IPS DF 6.9 (cell line): ENCODE measurements around the gene ENOX1.

Experiments
- DNase-seq: peaks from one replicate; pipeline ENCODE4 v3.0.0-alpha.2; 2013; ENCODE audit warnings: low read depth, low spot score
- H3K27ac ChIP-seq: one replicate; pipeline ENCODE4 v1.5.1; 2013; ENCODE audit warnings: low read length, control low read depth
- H3K27me3 ChIP-seq: 2 replicates; pipeline ENCODE4 v1.6.1; 2013; ENCODE audit warnings: mild to moderate bottlenecking, low read length; ENCODE audit not compliant: control insufficient read depth, insufficient read depth
- H3K36me3 ChIP-seq: 2 replicates; pipeline ENCODE4 v1.6.1; 2013; ENCODE audit warnings: low read length; ENCODE audit not compliant: control insufficient read depth, insufficient read depth
- H3K4me1 ChIP-seq: 2 replicates; pipeline ENCODE4 v1.6.1; 2013; ENCODE audit warnings: low read length; ENCODE audit not compliant: control insufficient read depth, insufficient read depth
- H3K4me3 ChIP-seq: 2 replicates; pipeline ENCODE4 v1.5.1; 2013; ENCODE audit warnings: mild to moderate bottlenecking, low read length
- H3K9me3 ChIP-seq: 2 replicates; pipeline ENCODE4 v1.6.1; 2013; ENCODE audit warnings: low read length, inconsistent platforms; ENCODE audit not compliant: control insufficient read depth, insufficient read depth
- WGBS: extraction: QIAGEN DNeasy Blood & Tissue Kit; methylation state at CpG from one replicate; pipeline ENCODE4 v1.1.7; 2013; ENCODE audit warnings: mixed read lengths, missing lambda C conversion rate; ENCODE audit not compliant: insufficient read length, insufficient coverage; 5-methylcytosine and 5-hydroxymethylcytosine counted together

The ENOX1 gene

DNA sequence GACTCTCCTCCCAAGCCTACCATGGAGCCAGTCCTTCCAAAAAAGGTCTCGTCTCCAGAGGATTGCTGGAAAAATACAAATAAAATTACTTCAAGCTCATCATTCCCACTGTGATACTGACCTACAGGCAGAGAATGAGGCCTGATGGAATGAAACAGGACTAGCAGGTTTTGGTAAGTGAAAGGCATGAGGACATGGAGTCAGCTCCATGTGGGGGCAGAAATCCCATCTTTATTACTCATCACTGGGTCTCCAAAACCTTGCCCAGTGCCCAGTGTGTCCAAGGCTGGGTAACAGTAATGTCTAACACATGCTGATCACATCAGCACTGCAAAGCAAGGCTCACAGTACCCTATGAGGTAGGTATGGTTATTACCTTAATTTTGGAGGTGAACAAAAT is 528.0 kb downstream of the ENOX1 start:
- DNase-seq, result no peak
- Histone ChIP-seq H3K27me3 (no peaks in the 10 kb centered on the region), H3K36me3 (no peaks in the 10 kb centered on the region), H3K27ac (no peak overlapping the region), H3K9me3 (no peaks in the 10 kb centered on the region), H3K4me3 (no peak overlapping the region), H3K4me1 (no peaks in the 10 kb centered on the region)
- no CpG with 5 or more reads among the region's 1 CpG for WGBS

DNA sequence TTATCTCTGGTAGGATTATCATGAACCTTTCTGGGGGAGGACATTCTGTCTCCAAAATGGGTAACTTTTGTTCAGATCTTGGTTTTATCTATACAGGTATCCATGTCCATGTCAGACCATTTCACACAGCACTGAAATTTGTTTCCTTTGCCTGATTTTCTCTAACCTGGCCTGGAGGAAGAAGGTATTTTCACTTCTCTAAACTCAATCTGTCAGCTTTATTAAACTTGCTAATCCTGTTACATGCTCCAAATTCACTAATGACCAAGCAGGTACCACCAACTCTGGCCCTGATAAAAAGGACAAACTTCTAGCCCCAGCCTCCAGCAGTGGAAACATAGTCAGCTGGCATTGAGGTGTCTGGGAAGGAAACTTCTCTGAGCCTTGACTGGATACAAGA is 529.0 kb downstream of the ENOX1 start:
- no peak overlapping the region for H3K4me3 ChIP-seq
- no peak overlapping the region for H3K27ac ChIP-seq
- no peaks in the 10 kb centered on the region for H3K27me3 ChIP-seq
- no peaks in the 10 kb centered on the region for H3K9me3 ChIP-seq
- H3K4me1 ChIP-seq, result no peaks in the 10 kb centered on the region
- DNase-seq, result no peak
- no peaks in the 10 kb centered on the region for H3K36me3 ChIP-seq

- no peaks in the 10 kb centered on the region for H3K27me3 ChIP-seq
- H3K36me3 ChIP-seq, result no peaks in the 10 kb centered on the region
- no peaks in the 10 kb centered on the region for H3K4me1 ChIP-seq
- no peak for DNase-seq
- H3K4me3 ChIP-seq, result no peak overlapping the region
- H3K27ac ChIP-seq, result no peak overlapping the region
- no CpG with 5 or more reads among the region's 5 CpGs for WGBS
- no peaks in the 10 kb centered on the region for H3K9me3 ChIP-seq
Observed at GRCh38 chr13:43251961-43252360, 534.8 kb downstream of the ENOX1 start.

DNA sequence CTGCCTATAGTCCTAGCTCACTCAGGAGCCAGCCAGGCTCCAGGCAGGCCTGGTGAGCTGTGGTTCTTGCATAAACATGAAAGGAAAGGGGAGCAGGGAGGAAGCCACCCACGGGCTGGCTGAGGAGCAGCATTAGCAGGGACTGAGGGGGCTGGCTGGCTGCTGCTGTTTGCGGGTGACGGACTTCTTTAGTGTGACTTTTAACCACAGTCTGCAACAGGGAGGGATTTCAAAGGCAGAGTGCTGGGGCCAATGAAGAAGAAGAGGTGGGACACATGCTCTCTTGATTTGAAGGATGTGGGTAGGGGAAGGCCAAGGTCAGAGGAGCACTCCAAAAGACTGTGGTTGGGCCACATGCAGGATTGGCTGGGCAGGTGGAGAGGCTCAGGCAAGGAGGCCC is 540.4 kb downstream of the ENOX1 start:
- no CpG with 5 or more reads among the region's 3 CpGs for WGBS
- no peaks in the 10 kb centered on the region for H3K27me3 ChIP-seq
- no peak overlapping the region for H3K4me3 ChIP-seq
- H3K9me3 ChIP-seq, result no peaks in the 10 kb centered on the region
- H3K4me1 ChIP-seq, result no peaks in the 10 kb centered on the region
- no peak for DNase-seq
- no peak overlapping the region for H3K27ac ChIP-seq
- H3K36me3 ChIP-seq, result no peaks in the 10 kb centered on the region

GRCh38 chr13:43245374-43245964 is 541.3 kb downstream of the ENOX1 start:
- Histone ChIP-seq H3K27ac (no peak overlapping the region), H3K27me3 (no peaks in the 10 kb centered on the region), H3K9me3 (no peaks in the 10 kb centered on the region), H3K4me3 (no peak overlapping the region), H3K36me3 (no peaks in the 10 kb centered on the region), H3K4me1 (no peaks in the 10 kb centered on the region)
- no CpG with 5 or more reads among the region's 8 CpGs for WGBS
- no peak for DNase-seq

DNA sequence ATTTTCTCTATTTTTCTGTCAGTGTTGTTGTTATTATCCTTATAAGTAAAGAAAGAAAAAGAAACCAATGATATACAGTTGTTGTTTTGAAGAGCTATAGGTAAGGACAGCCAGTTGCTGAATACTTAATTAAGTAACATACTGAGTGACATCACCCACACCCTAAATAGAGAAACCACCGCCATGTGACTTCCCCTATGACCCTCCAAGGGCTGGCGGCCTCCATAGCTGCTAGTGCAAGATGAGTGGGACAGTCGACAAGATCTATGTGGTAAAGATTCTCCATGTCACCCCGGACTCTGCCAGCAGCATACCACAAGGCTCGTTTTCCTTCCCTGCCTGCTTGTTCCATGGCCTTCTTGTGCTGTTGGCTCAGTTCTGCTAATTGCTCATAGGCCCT is 542.3 kb downstream of the ENOX1 start:
- Histone ChIP-seq H3K4me3 (no peak overlapping the region), H3K27me3 (no peaks in the 10 kb centered on the region), H3K4me1 (no peaks in the 10 kb centered on the region), H3K27ac (no peak overlapping the region), H3K9me3 (no peaks in the 10 kb centered on the region), H3K36me3 (no peaks in the 10 kb centered on the region)
- DNase-seq, result no peak
- WGBS, result no CpG with 5 or more reads among the region's 5 CpGs

DNA sequence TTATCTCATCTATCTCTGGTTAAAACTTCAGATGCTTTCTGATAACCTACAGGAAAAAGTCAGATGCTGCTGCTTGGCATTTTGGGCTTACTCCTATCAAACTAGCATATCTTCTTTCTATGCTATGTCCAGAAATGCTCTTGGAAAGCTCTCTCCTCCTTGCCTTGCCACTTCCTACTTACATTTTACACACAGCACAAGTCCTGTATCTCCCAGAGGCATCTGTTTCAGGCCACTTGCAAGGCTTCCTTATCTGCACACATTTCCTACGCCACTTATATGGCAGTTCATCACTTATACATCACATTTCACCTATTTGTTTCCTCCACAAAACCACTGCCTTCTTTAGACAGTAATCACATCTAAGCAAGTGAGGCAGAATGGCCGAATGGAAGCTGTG is 543.1 kb downstream of the ENOX1 start:
- WGBS, result 100% methylated on average over 1 of the region's 2 CpGs
- no peak for DNase-seq
- H3K36me3 ChIP-seq, result no peaks in the 10 kb centered on the region
- H3K4me3 ChIP-seq, result no peak overlapping the region
- H3K27ac ChIP-seq, result no peak overlapping the region
- no peaks in the 10 kb centered on the region for H3K4me1 ChIP-seq
- no peaks in the 10 kb centered on the region for H3K9me3 ChIP-seq
- H3K27me3 ChIP-seq, result no peaks in the 10 kb centered on the region

- no peak for DNase-seq
- H3K27ac ChIP-seq, result no peak overlapping the region
- no peaks in the 10 kb centered on the region for H3K9me3 ChIP-seq
- H3K27me3 ChIP-seq, result no peaks in the 10 kb centered on the region
- H3K4me3 ChIP-seq, result no peak overlapping the region
- no peaks in the 10 kb centered on the region for H3K36me3 ChIP-seq
- no CpG with 5 or more reads among the region's 1 CpG for WGBS
- no peaks in the 10 kb centered on the region for H3K4me1 ChIP-seq
Observed at GRCh38 chr13:43242040-43242439, 544.7 kb downstream of the ENOX1 start.

- Histone ChIP-seq H3K4me1 (no peaks in the 10 kb centered on the region), H3K36me3 (no peaks in the 10 kb centered on the region), H3K27me3 (no peaks in the 10 kb centered on the region), H3K27ac (no peak overlapping the region), H3K9me3 (no peaks in the 10 kb centered on the region), H3K4me3 (no peak overlapping the region)
- DNase-seq, result no peak
Observed at GRCh38 chr13:43240278-43240677, 546.5 kb downstream of the ENOX1 start.

DNA sequence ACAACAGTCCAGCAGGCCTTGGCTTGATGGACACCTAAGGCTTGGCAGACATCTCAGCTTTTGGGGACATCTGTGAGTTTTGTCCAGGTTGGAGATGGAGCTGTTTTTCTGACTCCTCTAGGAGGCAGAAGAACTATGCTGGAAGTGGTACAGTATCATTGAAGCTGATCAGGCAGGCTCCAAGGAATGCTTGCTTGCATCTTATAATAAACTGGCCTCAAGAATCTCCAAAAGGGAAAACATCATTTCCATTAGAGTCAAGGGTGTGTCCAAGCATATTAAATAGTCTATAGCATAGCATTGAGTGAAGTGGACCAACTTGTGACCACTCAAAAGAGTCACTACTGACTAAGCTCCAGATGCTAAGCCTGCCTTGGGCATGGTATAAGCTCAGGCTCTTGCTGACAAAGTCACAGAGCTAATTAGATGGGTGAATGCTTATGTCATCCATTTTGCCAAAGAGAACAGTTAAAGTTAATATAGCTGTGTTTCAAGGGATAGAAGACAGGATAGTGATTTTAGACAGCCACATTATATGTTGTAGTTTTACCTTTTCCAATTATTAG is 547.4 kb downstream of the ENOX1 start:
- DNase-seq, result no peak
- Histone ChIP-seq H3K4me1 (no peaks in the 10 kb centered on the region), H3K36me3 (no peaks in the 10 kb centered on the region), H3K9me3 (no peaks in the 10 kb centered on the region), H3K4me3 (no peak overlapping the region), H3K27me3 (no peaks in the 10 kb centered on the region), H3K27ac (no peak overlapping the region)

- WGBS, result no CpG with 5 or more reads among the region's 2 CpGs
Observed at GRCh38 chr13:43238341-43239083, 548.3 kb downstream of the ENOX1 start.

More at GRCh38 chr13:43238341-43239083, 548.3 kb downstream of the ENOX1 start:
- H3K4me3 ChIP-seq, result no peak overlapping the region
- H3K4me1 ChIP-seq, result no peaks in the 10 kb centered on the region
- no peaks in the 10 kb centered on the region for H3K9me3 ChIP-seq
- H3K36me3 ChIP-seq, result no peaks in the 10 kb centered on the region
- no peak for DNase-seq
- H3K27me3 ChIP-seq, result no peaks in the 10 kb centered on the region
- H3K27ac ChIP-seq, result no peak overlapping the region
